ENCODE measurements around the gene CD276.
"Not testable (repeated sequence)": the region's sequence is repeated elsewhere in the genome, so short reads cannot be mapped to it uniquely, and the experiment has no call there.

CD276 gene

GRCh38 chr15:73683777-73684580 is at the start of gene CD276:
TSS of gene CD276 (plus strand) at chr15:73684383. CDS start at chr15:73699640, 15,257 bp downstream.
- H3K4me3 Mint-ChIP-seq, result peak within 1 kb of the TSS; percentile 71
- H3K9me3 Mint-ChIP-seq, result no peaks in the 10 kb centered on the region
- H3K27me3 Mint-ChIP-seq (ENCODE audit: low read depth), result peaks cover 78% of the 10 kb centered on the region
- H3K4me1 Mint-ChIP-seq (ENCODE audit: low read depth), result peaks cover 6% of the 10 kb centered on the region
- no peaks in the 10 kb centered on the region for H3K36me3 Mint-ChIP-seq (ENCODE audit: low read depth)
- H3K27ac Mint-ChIP-seq, result no peak within 1 kb of the TSS

GRCh38 chr15:73637527-73637926 is 46.7 kb upstream of the CD276 start:
- H3K9me3 Mint-ChIP-seq, result peaks cover 7% of the 10 kb centered on the region
- peaks cover 40% of the 10 kb centered on the region for H3K27me3 Mint-ChIP-seq (ENCODE audit: low read depth)
- H3K27ac Mint-ChIP-seq, result no peak overlapping the region
- no peaks in the 10 kb centered on the region for H3K36me3 Mint-ChIP-seq (ENCODE audit: low read depth)
- H3K4me3 Mint-ChIP-seq, result no peak overlapping the region
- peaks cover 13% of the 10 kb centered on the region for H3K4me1 Mint-ChIP-seq (ENCODE audit: low read depth)

DNA sequence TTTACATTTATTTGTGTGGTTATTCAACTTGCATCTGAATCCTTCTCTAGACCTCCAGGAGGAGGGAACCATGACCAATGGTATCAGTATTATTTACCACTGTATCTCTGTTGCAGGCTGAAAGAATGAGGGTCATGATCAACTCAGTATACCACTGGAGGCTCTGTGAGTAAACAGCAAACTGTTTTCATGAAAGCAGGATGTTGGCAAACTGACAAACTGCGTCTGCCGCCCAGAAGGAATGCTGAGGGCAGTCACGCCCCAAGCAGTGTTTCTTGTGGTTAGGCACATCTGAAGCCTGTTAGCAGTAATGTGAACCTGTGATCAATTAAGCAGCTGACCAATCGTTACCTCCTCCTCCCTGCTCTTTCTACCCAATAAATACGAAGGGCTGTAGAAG is 44.7 kb upstream of the CD276 start:
- not testable (repeated sequence) for H3K27ac Mint-ChIP-seq; H3K36me3 Mint-ChIP-seq (ENCODE audit: low read depth); H3K4me1 Mint-ChIP-seq (ENCODE audit: low read depth); H3K4me3 Mint-ChIP-seq; H3K9me3 Mint-ChIP-seq
- peaks cover 44% of the 10 kb centered on the region for H3K27me3 Mint-ChIP-seq (ENCODE audit: low read depth)

DNA sequence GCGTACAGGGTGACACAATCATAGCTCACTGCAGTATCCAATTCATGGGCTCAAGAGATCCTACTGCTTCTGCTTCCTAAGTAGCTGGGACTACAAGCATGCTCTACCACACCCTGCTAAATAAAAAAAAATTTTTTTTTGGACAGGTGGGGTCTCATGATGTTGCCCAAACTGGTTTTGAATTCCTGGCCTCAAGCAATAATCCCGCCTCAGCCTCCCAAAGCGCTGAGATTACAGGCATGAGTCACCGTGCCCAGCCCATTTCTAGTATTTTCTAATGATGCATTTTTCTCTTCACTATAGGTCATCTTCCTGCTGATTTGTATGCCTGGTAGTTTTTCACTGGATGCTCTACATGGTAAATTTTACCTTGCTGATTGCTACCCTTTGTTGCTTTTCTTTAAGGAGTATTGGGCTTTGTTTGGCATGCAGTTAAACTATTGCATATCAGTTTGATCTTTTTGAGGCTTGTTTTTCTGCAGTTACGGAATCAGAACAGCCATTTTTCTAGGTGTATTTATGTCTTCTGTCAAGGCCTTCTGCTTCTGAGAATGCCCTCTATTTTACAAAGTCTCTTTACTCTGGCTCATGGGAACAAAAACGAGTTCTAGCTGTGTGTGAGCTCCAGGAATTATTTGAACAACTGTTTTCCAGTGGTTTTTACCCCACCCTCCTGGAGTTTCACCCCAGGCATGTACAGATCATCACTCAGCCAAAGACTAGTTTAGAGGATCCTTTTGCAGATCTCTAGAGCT is 36.7 kb upstream of the CD276 start:
- H3K4me3 Mint-ChIP-seq, result no peak overlapping the region
- no peak overlapping the region for H3K27ac Mint-ChIP-seq
- peaks cover 7% of the 10 kb centered on the region for H3K4me1 Mint-ChIP-seq (ENCODE audit: low read depth)
- no peaks in the 10 kb centered on the region for H3K9me3 Mint-ChIP-seq
- H3K36me3 Mint-ChIP-seq (ENCODE audit: low read depth), result no peaks in the 10 kb centered on the region
- H3K27me3 Mint-ChIP-seq (ENCODE audit: low read depth), result peaks cover 4% of the 10 kb centered on the region

GRCh38 chr15:73648014-73648295 is 36.2 kb upstream of the CD276 start:
- Mint-ChIP-seq H3K4me1 (ENCODE audit: low read depth) (peaks cover 7% of the 10 kb centered on the region), H3K36me3 (ENCODE audit: low read depth) (no peaks in the 10 kb centered on the region), H3K27me3 (ENCODE audit: low read depth) (peaks cover 4% of the 10 kb centered on the region), H3K9me3 (no peaks in the 10 kb centered on the region), H3K4me3 (no peak overlapping the region), H3K27ac (no peak overlapping the region)

DNA sequence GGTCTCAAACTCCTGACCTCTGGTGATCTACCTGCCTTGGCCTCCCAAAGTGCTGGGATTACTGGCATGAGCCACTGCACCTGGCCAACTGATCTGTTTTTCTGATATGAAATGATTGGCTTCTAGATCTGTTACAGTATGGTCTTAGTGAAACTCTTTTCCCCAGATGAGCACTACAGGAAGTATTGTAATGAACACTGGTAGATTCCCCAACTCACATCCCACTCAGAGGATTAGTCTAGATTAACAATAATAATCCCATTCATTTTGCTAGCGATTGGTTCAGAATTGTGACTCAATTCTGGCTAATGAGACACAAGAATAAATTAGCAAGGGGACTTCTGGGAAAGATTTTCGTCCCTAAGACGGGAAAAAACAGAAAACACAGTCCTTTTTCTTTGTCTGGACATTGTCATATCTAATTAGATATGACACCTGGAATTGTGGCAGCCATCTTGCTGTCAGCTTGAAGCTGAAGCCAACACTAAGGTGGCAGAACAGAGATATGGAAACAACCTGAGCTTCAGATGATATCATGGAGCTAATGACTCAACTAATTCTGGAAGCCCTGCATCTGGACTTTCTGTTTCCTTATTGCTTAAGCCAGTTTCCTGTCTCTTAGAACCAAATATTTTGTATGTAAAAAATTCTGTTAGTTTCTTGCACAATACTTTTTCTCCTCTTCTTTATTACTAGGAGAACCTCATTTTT is 33.6 kb upstream of the CD276 start:
- Mint-ChIP-seq H3K27ac (no peak overlapping the region), H3K4me1 (ENCODE audit: low read depth) (peaks cover 7% of the 10 kb centered on the region), H3K4me3 (no peak overlapping the region), H3K9me3 (no peaks in the 10 kb centered on the region), H3K36me3 (ENCODE audit: low read depth) (no peaks in the 10 kb centered on the region), H3K27me3 (ENCODE audit: low read depth) (peaks cover 3% of the 10 kb centered on the region)

DNA sequence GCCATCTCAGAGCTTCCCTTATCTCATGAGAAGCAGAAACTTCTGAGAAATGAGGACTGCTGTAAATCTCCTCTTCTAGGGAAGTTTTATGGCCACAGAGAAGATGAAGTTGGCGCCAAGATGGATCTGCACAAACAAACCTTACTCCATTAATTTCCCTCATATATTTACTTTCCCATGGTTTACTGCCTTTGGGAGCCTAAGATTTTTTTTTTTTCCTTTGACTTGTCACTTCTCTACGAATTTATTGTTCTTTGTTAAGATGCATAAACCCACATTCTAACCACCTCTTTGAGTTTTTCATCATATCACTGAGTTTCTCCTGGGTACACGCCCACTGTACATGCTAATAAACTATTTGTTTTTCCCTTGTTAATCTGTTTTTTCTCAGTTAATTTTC is 29.5 kb upstream of the CD276 start:
- H3K9me3 Mint-ChIP-seq, result no peaks in the 10 kb centered on the region
- H3K4me3 Mint-ChIP-seq, result no peak overlapping the region
- H3K4me1 Mint-ChIP-seq (ENCODE audit: low read depth), result peaks cover 7% of the 10 kb centered on the region
- H3K27me3 Mint-ChIP-seq (ENCODE audit: low read depth), result peaks cover 16% of the 10 kb centered on the region
- H3K36me3 Mint-ChIP-seq (ENCODE audit: low read depth), result no peaks in the 10 kb centered on the region
- H3K27ac Mint-ChIP-seq, result no peak overlapping the region

DNA sequence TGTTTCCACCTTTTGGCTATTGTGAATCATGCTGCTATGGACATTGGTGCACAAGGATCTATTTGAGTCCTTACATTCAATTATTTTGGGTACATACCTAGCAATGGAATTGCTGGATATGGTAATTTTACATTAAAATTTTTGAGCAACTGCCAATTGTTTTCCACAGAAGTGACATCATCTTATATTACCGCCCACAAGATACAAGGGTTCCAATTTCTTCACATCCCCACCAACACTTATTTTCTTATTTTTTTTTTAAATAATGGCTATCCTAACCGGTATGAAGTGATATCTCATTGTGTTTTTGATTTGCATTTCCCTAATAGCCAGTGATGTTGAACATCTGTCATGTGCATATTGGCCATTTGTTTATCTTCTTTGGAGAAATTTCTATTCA is 28.5 kb upstream of the CD276 start:
- Mint-ChIP-seq H3K27ac (no peak overlapping the region), H3K27me3 (ENCODE audit: low read depth) (peaks cover 26% of the 10 kb centered on the region), H3K4me1 (ENCODE audit: low read depth) (peaks cover 8% of the 10 kb centered on the region), H3K4me3 (no peak overlapping the region), H3K36me3 (ENCODE audit: low read depth) (no peaks in the 10 kb centered on the region), H3K9me3 (no peaks in the 10 kb centered on the region)

DNA sequence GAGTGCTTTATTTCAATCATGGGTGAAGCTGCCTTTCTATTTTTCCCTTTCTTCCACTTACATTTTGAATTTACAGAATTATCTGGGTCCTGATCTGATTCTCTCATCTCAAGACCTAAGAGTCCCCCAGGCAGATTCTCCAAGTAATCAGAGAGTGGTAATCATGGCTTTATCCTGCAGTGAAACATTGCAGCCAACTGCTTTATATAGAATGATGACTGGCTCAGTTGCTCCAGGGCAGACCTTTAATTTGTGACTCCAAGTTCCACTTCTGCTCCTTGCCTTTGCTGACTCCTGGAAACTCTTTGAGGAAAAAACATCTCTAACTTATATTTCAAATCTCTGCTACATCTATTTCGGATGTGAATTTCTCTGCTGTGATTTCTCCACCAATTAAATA is 25.5 kb upstream of the CD276 start:
- Mint-ChIP-seq H3K9me3 (no peaks in the 10 kb centered on the region), H3K36me3 (ENCODE audit: low read depth) (no peaks in the 10 kb centered on the region), H3K27ac (no peak overlapping the region), H3K4me3 (no peak overlapping the region), H3K27me3 (ENCODE audit: low read depth) (peaks cover 50% of the 10 kb centered on the region), H3K4me1 (ENCODE audit: low read depth) (peaks cover 6% of the 10 kb centered on the region)

GRCh38 chr15:73660455-73660854 is 23.7 kb upstream of the CD276 start:
- peaks cover 6% of the 10 kb centered on the region for H3K4me1 Mint-ChIP-seq (ENCODE audit: low read depth)
- peaks cover 48% of the 10 kb centered on the region for H3K27me3 Mint-ChIP-seq (ENCODE audit: low read depth)
- H3K4me3 Mint-ChIP-seq, result no peak overlapping the region
- H3K36me3 Mint-ChIP-seq (ENCODE audit: low read depth), result no peaks in the 10 kb centered on the region
- H3K27ac Mint-ChIP-seq, result no peak overlapping the region
- no peaks in the 10 kb centered on the region for H3K9me3 Mint-ChIP-seq

- H3K27me3 Mint-ChIP-seq (ENCODE audit: low read depth), result peaks cover 25% of the 10 kb centered on the region
- no peaks in the 10 kb centered on the region for H3K36me3 Mint-ChIP-seq (ENCODE audit: low read depth)
- no peaks in the 10 kb centered on the region for H3K9me3 Mint-ChIP-seq
- H3K4me1 Mint-ChIP-seq (ENCODE audit: low read depth), result peaks cover 6% of the 10 kb centered on the region
- no peak overlapping the region for H3K4me3 Mint-ChIP-seq
- no peak overlapping the region for H3K27ac Mint-ChIP-seq
Measured at GRCh38 chr15:73674587-73674986, 9.6 kb upstream of the CD276 start.

GRCh38 chr15:73677146-73677607 is 7.0 kb upstream of the CD276 start:
- Mint-ChIP-seq H3K27me3 (ENCODE audit: low read depth) (peaks cover 36% of the 10 kb centered on the region), H3K36me3 (ENCODE audit: low read depth) (no peaks in the 10 kb centered on the region), H3K4me3 (no peak overlapping the region), H3K4me1 (ENCODE audit: low read depth) (peaks cover 6% of the 10 kb centered on the region), H3K9me3 (no peaks in the 10 kb centered on the region), H3K27ac (no peak overlapping the region)

DNA sequence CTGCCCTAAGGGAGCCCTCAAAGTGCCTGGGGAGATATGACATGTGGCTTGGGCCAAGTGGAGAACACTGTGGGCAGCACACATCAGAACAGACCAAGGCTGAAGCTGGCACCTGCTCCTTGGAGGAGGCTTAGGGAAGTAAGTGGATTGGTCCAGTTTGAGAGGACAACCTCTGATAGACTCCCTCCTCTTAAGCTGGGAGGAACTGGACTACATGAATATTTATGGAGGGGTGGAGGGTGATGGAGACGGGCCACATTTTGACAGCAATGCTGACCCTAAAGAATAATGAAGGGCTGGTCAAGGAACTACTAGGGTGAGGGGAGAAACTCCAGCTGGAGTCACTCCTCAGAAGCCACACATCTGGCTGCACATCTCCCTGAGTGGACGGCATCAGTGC is 6.5 kb upstream of the CD276 start:
- H3K27me3 Mint-ChIP-seq (ENCODE audit: low read depth), result peaks cover 42% of the 10 kb centered on the region
- H3K4me1 Mint-ChIP-seq (ENCODE audit: low read depth), result peaks cover 6% of the 10 kb centered on the region
- no peaks in the 10 kb centered on the region for H3K36me3 Mint-ChIP-seq (ENCODE audit: low read depth)
- no peaks in the 10 kb centered on the region for H3K9me3 Mint-ChIP-seq
- H3K27ac Mint-ChIP-seq, result no peak overlapping the region
- no peak overlapping the region for H3K4me3 Mint-ChIP-seq

- H3K36me3 Mint-ChIP-seq (ENCODE audit: low read depth), result no peaks in the 10 kb centered on the region
- no peak overlapping the region for H3K4me3 Mint-ChIP-seq
- H3K27me3 Mint-ChIP-seq (ENCODE audit: low read depth), result peaks cover 43% of the 10 kb centered on the region
- H3K9me3 Mint-ChIP-seq, result no peaks in the 10 kb centered on the region
- H3K4me1 Mint-ChIP-seq (ENCODE audit: low read depth), result peaks cover 6% of the 10 kb centered on the region
- peak overlapping the region; percentile 73 for H3K27ac Mint-ChIP-seq
Measured at GRCh38 chr15:73678498-73678897, 5.7 kb upstream of the CD276 start.

DNA sequence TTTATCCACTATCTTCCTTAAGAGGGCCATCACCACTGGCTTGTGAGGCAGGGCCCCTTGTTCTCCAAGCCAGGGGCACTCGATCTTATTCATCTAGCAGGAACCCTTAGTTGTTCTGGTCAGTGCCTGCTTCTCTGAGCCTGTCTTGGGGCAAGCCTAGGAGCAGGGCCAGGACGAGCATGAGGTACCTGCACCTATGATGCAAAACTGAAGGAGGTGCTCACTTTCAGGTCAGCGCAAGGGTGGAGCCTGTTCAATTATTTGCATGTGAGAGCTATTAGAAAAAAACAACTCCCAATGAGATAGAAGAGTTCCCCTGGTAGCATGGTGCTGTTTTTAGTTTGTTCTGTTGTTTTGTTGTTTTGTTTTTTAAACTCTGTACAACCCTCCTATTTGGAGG is 5.0 kb upstream of the CD276 start:
- H3K4me3 Mint-ChIP-seq, result no peak overlapping the region
- H3K36me3 Mint-ChIP-seq (ENCODE audit: low read depth), result no peaks in the 10 kb centered on the region
- H3K27me3 Mint-ChIP-seq (ENCODE audit: low read depth), result peaks cover 42% of the 10 kb centered on the region
- H3K9me3 Mint-ChIP-seq, result no peaks in the 10 kb centered on the region
- H3K27ac Mint-ChIP-seq, result no peak overlapping the region
- H3K4me1 Mint-ChIP-seq (ENCODE audit: low read depth), result peaks cover 8% of the 10 kb centered on the region
